Small intestine (tissue), 7 donors: ENCODE measurements around the gene TMEM237. TPM values are rescaled to one million over a fixed set of nuclear protein-coding genes. Genes with fewer than 3 reads are reported as not detected.
"Not testable (repeated sequence)": the region's sequence is repeated elsewhere in the genome, so short reads cannot be mapped to it uniquely, and the experiment has no call there.

Experiments
- DNase-seq, 2 donors: peaks; one replicate each; pipeline versions ENCODE4 v3.0.0 to v3.0.0-alpha.2; 2013
- FAIRE-seq: peaks from 2 replicates; lab custom pipeline; 2012; peaks lifted over from hg19 to GRCh38; lab: Jason Lieb, UNC
- H3K27ac ChIP-seq, 3 donors: one replicate each; pipeline ENCODE4 v1.5.1; 2013; ENCODE audit warnings: low read length in 2 of 3, mild to moderate bottlenecking in 2 of 3, control low read depth in 1 of 3, inconsistent platforms in 1 of 3, low read depth in 1 of 3, moderate library complexity in 1 of 3
- H3K27me3 ChIP-seq, 3 donors: one replicate each; pipeline ENCODE4 v1.6.1; 2013; ENCODE audit warnings: low read length in 3 of 3, inconsistent platforms in 1 of 3; ENCODE audit not compliant: control insufficient read depth in 3 of 3, insufficient read depth in 3 of 3
- H3K36me3 ChIP-seq, 3 donors: one replicate each; pipeline ENCODE4 v1.6.1; 2013; ENCODE audit warnings: low read length in 3 of 3, inconsistent platforms in 1 of 3, low read depth in 1 of 3, mild to moderate bottlenecking in 1 of 3, moderate library complexity in 1 of 3; ENCODE audit not compliant: control insufficient read depth in 3 of 3, insufficient read depth in 2 of 3
- H3K4me1 ChIP-seq, 3 donors: one replicate each; pipeline ENCODE4 v1.6.1; 2013; ENCODE audit warnings: low read length in 2 of 3, inconsistent platforms in 1 of 3, low read depth in 1 of 3, mild to moderate bottlenecking in 1 of 3, moderate library complexity in 1 of 3; ENCODE audit not compliant: control insufficient read depth in 3 of 3, insufficient read depth in 2 of 3
- H3K4me3 ChIP-seq, 3 donors: one replicate each; pipeline ENCODE4 v1.5.1; 2013; ENCODE audit warnings: low read length in 3 of 3, control low read depth in 1 of 3, inconsistent platforms in 1 of 3, low read depth in 1 of 3, mild to moderate bottlenecking in 1 of 3, moderate library complexity in 1 of 3
- H3K9me3 ChIP-seq, 2 donors: one replicate each; pipeline ENCODE4 v1.6.1; 2013; ENCODE audit warnings: low read depth in 1 of 2, low read length in 1 of 2; ENCODE audit not compliant: control insufficient read depth in 2 of 2, insufficient read depth in 1 of 2
- WGBS, 3 donors: extraction: QIAGEN DNeasy Blood & Tissue Kit; methylation state at CpG; one replicate each; pipeline ENCODE4 v1.1.7; 2013; 5-methylcytosine and 5-hydroxymethylcytosine counted together
- polyA plus RNA-seq, 4 donors: library from polyadenylated mRNA; stranded (reverse) in 3 of 4; unstranded in 1 of 4; fragments of 200-250 nt in 3 of 4; fragments of 120-200 nt in 1 of 4; gene quantifications; one replicate each; pipeline versions ENCODE4 v1.2.1 to v1.2.3, GENCODE V29; 2013
- donor health status: healthy with polysubstance abuse.
- donor health status: control.
- donor health status: control.
- donor health status: Bipolar disorder and iron deficiency.
- donor health status: healthy.

The TMEM237 gene
- polyA plus RNA-seq, 4 donors: under 0.01 to 12.4 (median 4.5) TPM

DNA sequence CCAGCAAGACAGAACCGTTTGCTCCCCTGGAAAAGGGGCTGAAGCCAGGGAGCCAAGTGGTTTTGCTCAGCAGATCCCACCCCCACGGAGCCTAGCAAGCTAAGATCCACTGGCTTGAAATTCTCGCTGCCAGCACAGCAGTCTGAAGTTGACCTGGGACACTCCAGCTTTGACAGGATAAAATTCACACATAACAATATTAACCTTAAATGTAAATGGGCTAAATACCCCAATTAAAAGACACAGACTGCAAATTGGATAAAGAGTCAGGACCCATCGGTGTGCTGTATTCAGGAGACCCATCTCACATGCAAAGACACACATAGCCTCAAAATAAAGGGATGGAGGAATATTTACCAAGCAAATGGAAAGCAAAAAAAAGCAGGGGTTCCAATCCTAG is 27.9 kb upstream of the TMEM237 start:
- H3K4me1 ChIP-seq, DNase-seq, H3K4me3 ChIP-seq, H3K27ac ChIP-seq, FAIRE-seq, H3K9me3 ChIP-seq, H3K27me3 ChIP-seq, H3K36me3 ChIP-seq: not testable (repeated sequence)
- 54 to 64% (median 56%) methylated on average over 4 of the region's 4 CpGs for WGBS, 3 donors

DNA sequence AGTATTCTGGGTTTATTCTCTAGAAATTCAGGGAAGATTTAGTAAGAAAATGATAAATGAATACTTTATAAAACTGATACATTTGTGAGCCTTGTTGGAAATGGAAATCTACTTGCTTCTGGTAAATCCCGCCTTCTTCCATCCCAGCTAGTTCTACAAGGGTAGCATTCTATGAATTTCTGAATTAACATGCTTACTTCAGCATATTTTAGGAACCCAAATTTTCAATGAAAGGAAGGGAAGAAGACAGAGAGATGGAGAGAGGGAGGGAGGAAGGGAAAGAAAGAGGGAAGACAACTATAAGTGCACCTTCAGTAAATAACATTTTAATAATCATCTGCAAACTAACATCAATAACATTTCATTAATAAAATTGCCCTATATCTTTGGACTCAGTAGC is 26.6 kb upstream of the TMEM237 start:
- Histone ChIP-seq H3K36me3 (no peaks in the 10 kb centered on the region), H3K4me3 (no peak overlapping the region), H3K9me3 (no peaks in the 10 kb centered on the region), H3K27me3 (no peaks in the 10 kb centered on the region), H3K27ac (no peak overlapping the region), H3K4me1 (no peaks in the 10 kb centered on the region)
- FAIRE-seq (no peak), DNase-seq (no peak)
- WGBS, 3 donors: 86 to 97% (median 92%) methylated on average over 1 of the region's 1 CpG

DNA sequence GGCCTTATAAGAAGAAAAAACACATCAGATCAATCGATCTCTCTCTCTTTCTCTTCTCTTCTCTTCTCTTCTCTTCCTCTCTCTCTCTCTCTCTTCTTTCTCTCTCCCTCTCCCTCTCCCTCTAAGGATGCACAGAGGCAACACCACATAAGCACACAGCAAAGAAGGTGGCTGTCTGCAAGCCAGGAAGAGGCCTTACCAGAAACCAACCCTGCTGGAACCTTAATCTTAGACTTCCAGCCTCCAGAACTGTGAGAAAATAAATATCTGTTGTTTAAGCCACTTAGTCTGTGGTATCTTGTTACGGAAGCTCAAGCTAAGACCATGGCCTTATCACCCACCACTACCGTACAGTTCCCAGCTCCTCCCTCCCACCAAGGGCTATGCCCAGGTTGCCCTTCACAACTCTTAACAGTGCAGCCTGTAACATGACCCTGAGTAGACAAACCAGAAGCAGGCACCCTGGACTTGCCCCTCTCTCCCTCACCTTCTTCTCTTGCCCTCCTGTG is 25.2 kb upstream of the TMEM237 start:
- no peaks in the 10 kb centered on the region for H3K27me3 ChIP-seq
- 58 to 72% (median 65%) methylated on average over 3 of the region's 3 CpGs for WGBS, 3 donors
- FAIRE-seq: no peak
- DNase-seq: no peak
- no peak overlapping the region for H3K27ac ChIP-seq
- H3K9me3 ChIP-seq: no peaks in the 10 kb centered on the region
- no peaks in the 10 kb centered on the region for H3K4me1 ChIP-seq
- no peak overlapping the region for H3K4me3 ChIP-seq
- no peaks in the 10 kb centered on the region for H3K36me3 ChIP-seq

- FAIRE-seq (no peak), DNase-seq (no peak)
- Histone ChIP-seq H3K27me3 (peaks cover 0 to 3% (median 0%) of the 10 kb centered on the region in 3 donors), H3K36me3 (no peaks in the 10 kb centered on the region), H3K27ac (no peak overlapping the region), H3K4me1 (no peaks in the 10 kb centered on the region), H3K9me3 (no peaks in the 10 kb centered on the region), H3K4me3 (no peak overlapping the region)
- 82 to 88% (median 87%) methylated on average over 8 of the region's 8 CpGs for WGBS, 3 donors
Measured at GRCh38 chr2:201664334-201664733, 21.0 kb upstream of the TMEM237 start.

DNA sequence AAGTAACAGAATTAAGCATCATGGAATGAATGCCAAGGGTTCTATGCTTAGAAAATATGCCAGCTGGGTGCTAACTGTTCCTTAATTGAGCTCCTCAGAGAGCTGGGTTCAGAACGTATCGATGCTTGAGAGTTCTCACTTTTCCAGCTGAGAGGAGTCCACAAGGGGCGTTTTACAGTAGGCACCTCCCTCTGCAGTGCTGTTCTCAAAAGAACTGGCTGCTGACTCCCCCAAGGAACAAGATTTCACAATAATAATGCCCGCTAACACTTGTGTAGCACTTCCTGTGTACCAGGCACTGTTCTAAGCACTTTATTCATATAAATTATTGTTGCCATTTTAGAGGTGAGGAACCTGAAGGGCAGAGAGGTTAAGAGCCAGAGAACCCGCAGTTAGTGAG is 18.1 kb upstream of the TMEM237 start:
- no peaks in the 10 kb centered on the region for H3K9me3 ChIP-seq
- no peaks in the 10 kb centered on the region for H3K4me1 ChIP-seq
- no peak for FAIRE-seq
- H3K36me3 ChIP-seq: no peaks in the 10 kb centered on the region
- 55 to 64% (median 59%) methylated on average over 5 of the region's 5 CpGs for WGBS, 3 donors
- no peak overlapping the region for H3K27ac ChIP-seq
- no peak for DNase-seq
- peaks cover 0 to 3% (median 0%) of the 10 kb centered on the region in 3 donors for H3K27me3 ChIP-seq
- no peak overlapping the region for H3K4me3 ChIP-seq

DNA sequence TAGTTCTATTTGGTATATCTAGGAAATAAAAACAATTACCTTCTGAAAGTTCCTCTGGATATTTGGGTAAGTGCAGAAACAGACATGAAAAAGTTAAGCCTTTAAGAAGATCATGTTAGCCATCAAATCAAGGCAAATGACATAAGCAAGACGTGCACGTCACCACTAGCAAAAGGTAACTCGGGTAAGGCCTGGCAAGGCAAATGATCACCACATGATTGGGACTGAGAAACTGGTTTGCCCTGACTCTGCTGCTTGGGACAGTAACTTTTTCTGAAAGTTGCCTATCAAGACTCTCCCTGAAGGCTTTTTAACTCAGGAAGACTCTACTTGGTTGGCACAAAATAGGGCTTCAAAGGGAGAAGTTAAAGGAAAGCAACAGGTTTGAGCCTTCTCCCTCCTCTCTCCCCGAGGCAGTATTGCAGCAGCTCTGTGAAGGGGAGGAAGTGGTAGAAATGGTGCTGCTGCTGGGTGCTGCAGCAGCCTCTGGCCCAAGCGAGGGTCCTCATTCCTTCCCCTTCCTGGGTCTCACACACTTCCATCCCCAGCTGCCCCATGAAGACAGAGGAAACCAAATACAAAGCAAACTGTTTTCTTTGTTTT is 17.1 kb upstream of the TMEM237 start:
- DNase-seq: no peak
- Histone ChIP-seq H3K36me3 (no peaks in the 10 kb centered on the region), H3K4me1 (no peaks in the 10 kb centered on the region), H3K27ac (no peak overlapping the region), H3K4me3 (no peak overlapping the region), H3K27me3 (peaks cover 0 to 3% (median 0%) of the 10 kb centered on the region in 3 donors), H3K9me3 (no peaks in the 10 kb centered on the region)
- no peak for FAIRE-seq
- WGBS, 3 donors: 69 to 83% (median 82%) methylated on average over 5 of the region's 5 CpGs

DNA sequence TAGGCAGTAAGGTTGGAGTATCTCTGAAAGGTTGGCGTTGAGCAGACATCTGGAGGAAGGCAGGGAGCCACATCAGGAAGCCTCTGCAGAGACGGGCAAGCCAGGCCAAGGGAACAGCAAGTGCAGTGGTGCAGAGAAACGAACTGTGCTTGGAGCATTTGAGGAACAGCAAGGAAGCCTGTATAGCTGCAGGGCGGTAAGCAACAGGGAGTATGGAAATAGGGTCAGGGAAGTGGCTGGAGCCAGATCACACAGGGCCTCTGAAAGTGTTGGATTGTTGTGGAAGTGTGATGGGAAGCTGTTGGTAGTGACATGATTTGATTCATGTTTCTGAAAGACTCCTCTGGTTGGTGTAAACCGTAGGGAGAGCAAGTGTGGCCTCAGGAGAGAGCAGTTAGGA is 13.4 kb upstream of the TMEM237 start:
- FAIRE-seq (no peak), DNase-seq (no peak)
- Histone ChIP-seq H3K4me1 (no peaks in the 10 kb centered on the region), H3K27me3 (peaks cover 0 to 5% (median 0%) of the 10 kb centered on the region in 3 donors), H3K9me3 (no peaks in the 10 kb centered on the region), H3K4me3 (no peak overlapping the region), H3K27ac (no peak overlapping the region), H3K36me3 (no peaks in the 10 kb centered on the region)
- WGBS, 3 donors: 77 to 84% (median 83%) methylated on average over 5 of the region's 5 CpGs

DNA sequence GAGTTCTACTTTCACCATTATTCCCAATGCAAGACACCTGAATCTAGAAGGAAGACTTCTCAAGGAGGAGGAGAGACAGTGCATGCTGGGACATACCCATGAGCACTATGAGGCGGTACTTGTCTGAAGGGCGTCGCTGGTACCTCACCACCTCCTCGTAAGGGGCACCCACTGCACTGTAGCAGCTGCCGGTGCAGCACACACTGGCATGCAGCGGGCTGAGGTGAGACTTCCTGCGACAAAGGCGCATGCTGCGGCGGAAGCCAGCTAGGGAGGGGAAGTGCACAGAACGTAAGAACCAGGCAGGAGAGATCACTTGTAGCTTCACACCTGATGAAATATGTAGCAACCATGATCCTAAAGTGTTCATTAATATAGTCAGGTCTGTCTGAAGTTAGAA is 12.8 kb upstream of the TMEM237 start:
- no peak overlapping the region for H3K27ac ChIP-seq
- no peak for FAIRE-seq
- 95 to 96% (median 95%) methylated on average over 11 of the region's 11 CpGs for WGBS, 3 donors

More for the DNA sequence above, 12.8 kb upstream of the TMEM237 start:
- Histone ChIP-seq H3K36me3 (no peaks in the 10 kb centered on the region), H3K9me3 (no peaks in the 10 kb centered on the region), H3K4me3 (no peak overlapping the region), H3K4me1 (no peaks in the 10 kb centered on the region), H3K27me3 (peaks cover 0 to 5% (median 0%) of the 10 kb centered on the region in 3 donors)
- no peak for DNase-seq
